CMK (cell line): ENCODE measurements around the gene PDE8B.
"Not testable (repeated sequence)": the region's sequence is repeated elsewhere in the genome, so short reads cannot be mapped to it uniquely, and the experiment has no call there.

ENCODE experiments used
- DNase-seq: peaks from one replicate; pipeline ENCODE4 v3.0.0-alpha.2; 2010; ENCODE audit warnings: low read depth

PDE8B gene

DNA sequence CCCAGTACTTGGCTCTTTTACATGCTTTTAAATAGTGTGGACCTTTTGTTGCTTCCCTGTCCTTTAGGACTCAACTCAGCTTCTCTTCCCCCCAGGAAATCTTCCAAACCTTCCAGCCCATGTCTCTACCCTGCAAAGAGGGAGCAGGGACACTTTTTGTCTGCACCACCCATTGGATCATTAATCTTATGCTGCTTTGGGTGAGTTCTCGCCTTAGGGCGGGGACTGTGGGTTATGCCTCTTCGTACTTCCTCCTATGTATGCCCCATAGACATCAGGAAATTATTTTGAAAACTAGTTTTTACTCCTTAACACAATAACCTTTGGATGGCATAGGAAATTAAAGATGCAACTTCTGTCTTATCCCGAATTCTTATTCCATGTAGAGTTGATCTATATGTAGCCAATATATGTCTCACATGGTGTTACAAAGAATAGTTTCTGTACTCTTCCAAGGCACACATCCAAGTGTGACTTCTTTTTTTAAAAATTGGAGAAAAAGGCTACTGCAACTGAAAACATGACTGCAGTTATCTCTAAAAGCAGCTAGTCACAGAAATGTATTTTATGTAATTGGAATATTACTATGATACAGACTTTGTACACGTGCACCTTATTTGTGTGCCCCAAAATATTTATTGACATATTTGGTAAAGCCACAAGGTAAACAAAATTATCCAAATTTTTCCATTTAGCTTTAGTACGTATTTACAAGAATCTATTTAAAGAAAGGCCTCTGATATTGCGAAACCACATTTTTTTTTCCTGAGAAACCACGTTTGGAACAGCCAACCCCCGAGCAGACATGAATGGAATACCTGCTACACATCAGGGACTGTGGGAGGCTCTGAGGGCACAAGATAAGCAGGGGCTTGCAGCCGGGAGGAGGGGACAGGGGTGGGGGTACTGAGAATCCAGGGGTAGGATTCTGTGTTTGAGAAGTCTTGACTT is 148.1 kb downstream of the PDE8B start:
- DNase-seq = no peak

DNA sequence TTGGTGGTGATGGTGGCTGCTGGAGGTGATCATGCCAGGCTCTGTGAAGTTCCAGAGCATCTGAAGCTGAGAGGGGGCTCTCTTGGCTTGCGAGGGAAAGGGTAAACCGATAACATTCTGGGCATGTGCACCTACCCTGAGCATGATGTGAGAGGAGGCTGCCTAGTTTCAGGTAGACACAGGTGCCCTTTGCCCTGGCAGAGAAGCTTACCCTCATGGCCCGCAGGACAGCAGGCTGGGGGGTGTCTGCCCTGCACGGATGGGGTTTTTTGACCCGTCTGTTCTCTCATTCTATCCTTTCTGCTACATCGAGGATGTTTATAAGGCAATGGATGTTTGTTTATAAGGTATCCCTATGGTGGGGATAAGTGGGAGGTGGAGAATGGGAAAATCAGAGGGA is 148.8 kb downstream of the PDE8B start:
- DNase-seq = no peak

DNA sequence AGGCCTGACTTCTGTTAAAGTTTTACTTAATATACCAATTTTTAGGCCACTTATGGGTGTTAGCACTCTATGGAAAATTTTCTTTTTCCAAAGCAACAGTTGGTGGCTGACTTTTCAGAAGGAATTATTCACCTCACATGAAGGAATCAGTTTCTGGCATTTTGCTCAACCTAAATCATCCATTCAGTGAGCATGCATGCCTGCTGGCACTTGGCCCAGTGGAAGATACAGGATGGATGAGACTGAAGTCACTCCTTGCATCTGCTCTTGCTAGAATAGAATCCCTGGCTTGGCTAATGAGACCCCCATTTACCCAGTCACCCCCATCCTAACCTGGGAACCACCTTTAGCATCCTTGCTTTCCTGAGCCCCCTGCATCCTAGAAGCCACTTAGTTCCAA is 149.9 kb downstream of the PDE8B start:
- DNase-seq = no peak

DNA sequence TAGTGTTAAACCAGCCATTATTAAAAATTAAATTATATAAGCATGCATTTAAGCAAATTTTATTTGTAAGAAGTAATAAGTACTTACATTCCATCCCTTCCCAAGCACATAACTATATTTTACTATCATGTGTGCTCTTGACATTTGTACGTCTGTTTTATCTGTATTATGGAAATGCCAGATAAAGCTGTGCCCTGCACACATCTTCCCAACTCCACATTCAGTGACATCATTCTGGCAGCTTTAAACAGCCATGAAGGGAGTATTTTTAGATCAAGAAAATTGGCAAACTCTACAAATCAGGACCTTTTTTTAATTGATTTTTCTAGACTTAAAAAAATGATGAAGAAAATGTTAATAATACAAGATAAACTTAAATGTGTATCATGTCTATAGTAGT is 150.5 kb downstream of the PDE8B start:
- no peak for DNase-seq

DNA sequence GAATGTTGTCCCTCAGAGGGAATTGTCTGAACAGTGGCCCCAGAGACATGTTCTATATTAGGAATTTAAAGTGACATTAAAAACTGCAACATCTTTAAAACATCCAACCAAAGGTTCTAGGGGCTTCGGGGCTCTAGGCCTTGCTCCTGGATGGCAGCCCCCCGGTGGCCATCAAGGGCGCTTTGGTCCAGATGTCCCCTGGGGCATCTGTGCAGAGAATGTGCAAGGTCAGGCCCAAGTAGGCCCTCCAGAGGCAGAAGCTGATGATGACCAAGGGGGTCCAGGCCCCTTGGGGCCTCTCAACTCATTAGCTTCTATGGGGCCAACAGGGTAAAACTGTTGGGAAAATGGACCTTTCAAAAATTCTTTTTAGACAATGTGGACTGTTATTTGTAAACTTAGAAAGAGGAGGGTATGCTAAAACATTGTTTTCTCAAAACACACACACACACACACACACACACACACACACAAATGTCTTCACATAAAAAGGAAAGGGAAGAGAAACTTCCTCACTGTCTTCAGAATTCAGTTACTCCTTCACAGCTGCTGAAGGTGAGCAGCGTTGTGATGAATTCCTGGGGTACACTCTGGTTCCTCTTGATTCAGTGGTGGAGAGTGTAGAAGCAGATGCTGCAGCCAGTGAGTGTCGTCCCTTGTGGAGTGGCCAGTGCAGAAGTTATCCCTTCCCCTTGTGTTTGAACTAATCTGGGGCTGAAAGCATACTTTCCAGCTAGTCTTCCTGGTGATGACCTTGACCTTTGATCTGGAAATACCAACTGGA is 156.4 kb downstream of the PDE8B start:
- no peak for DNase-seq

DNA sequence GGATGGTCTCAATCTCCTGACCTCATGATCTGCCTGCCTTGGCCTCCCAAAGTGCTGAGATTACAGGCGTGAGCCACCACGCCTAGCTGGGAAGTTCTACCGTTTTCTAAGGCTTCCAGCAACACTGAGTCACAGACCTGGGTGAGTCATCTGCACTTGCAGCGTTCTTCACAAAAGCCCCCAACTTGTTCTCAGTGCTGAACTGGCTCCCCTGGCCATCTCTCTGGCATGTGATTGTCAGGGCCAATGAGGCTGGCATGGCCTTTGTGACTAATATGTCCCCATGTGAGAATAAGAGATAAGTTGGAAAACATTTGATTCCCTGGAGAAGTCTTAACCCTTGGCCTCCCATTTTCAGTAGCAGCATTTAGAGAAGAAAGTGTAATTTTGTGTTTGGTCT is 157.3 kb downstream of the PDE8B start:
- DNase-seq = no peak

DNA sequence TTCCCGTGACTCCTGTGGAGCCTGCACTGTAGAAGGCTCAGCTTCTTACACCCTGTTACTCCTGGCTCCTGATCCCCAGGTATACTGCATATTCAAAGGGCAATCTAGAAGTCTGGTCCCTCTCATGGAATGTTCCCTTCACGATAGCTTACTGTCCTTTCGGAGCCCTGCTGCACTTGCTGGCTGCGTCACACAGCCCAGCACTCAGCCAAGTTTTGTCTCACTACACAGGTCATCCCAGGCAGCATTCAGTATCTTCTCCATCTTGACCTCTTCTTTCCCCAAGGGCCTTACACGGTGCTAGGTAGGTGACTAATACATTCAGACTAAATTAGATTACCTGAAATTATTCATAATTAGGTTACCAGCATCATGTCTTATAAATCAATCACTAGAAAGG is 157.9 kb downstream of the PDE8B start:
- DNase-seq = no peak

DNA sequence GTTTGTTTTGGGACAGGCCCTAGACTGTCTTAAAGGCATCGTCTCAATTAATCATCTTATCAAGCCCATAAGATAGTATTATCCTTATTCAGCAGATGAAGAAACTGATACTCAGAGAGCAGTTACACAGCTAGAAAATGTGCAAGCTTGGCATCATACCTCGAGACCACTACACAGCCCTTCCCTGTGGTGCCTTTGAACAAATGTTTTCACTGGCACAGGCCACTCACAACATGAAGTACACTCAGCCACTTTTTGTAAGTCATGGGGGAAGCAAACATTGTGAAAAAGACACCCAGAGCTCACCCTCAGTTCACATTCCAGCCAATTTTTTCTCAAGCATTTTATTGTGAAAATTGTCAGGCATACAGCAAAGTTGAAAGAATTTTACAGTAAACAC is 159.1 kb downstream of the PDE8B start:
- DNase-seq = no peak

DNA sequence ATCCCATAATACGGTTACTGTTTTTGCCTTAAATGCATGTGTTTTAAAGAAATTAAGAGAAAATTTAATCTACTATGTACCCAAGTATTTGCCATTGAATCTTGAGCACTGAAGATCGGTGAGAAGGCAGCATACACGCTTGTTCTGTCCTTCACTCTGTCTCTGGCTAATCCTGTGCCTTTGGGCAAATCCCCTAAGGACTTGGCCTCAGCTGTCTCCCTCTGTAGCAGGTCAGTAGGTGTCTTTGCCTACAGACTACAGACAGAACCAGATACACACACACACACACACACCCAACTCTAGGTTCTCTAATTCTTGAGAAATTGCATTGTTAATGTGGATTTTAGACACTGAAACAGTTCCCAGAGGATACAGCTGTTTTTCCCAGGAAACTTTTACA is 164.2 kb downstream of the PDE8B start:
- DNase-seq = no peak

DNA sequence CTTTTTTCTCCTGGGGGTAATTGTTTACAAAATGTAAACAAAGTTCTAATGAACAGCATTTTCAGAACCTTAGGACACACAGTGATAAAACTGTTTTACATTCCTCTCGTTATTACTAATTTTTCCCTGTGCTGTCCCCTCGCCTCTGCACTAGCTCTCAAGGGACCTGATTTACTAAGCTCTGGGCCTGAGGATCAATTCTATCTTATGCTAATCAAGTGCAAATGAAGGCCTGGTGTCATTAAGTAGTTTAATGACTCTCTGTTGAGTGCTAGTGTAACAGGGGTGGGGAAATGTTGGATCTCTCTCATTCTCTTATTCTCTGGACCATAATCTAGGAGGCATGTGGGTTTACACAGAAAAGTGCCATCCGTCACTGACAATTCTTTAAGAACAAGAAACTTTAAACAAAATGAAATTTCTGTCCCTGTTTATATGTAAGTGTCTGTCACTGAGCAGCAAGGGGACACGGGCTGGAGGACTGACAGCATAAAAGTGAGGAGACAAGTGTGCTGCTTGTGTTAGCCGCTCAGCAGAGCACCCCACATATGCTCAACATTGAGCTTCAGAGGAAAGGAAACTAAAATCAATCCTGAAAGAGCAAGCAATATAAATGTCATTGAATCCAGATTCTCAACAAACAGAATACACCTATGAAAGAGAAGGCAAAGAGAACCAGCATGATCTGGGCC is 166.3 kb downstream of the PDE8B start:
- DNase-seq = no peak

DNA sequence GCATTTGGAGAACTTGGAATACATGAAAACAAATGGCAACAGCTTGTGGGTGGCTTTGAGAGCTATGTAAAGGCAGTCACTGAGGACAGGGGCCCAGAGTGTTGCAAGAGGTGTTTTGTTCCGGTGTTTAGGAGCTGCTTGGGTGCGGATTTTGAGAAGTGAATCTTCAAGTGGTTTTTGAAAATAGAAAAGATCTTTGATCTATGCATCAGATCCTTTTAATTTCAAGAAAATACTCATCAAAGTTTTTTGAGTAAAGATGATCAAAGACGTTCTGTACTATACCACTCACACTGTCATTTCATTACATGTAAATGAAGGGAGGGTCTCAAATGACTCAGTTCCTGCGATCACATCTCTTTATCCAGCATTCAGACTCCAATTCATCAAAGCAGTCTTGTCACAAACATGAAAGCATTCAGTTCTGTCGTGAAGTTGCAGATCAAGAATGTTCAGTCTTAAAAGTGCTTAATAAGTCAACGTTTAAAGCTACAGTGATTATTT is 169.1 kb downstream of the PDE8B start:
- no peak for DNase-seq

DNA sequence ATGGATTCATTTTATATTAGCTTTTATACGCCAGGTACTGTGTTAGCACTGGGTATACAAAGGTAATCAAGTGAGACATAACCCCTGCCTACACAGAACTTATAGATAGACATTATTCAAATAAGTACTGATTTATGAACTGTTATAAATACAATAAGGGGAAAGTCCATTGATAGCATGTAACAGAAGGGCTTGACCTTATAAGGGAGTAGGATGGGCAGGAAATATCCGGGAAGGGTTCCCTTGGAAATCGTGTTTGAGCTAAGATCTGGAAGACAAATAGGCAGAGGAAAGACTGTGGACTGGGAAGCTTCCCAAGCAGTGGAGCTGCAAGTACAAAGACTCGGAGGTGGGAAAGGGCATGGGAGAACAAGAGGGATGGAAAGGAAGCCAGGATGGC is 170.2 kb downstream of the PDE8B start:
- no peak for DNase-seq

DNA sequence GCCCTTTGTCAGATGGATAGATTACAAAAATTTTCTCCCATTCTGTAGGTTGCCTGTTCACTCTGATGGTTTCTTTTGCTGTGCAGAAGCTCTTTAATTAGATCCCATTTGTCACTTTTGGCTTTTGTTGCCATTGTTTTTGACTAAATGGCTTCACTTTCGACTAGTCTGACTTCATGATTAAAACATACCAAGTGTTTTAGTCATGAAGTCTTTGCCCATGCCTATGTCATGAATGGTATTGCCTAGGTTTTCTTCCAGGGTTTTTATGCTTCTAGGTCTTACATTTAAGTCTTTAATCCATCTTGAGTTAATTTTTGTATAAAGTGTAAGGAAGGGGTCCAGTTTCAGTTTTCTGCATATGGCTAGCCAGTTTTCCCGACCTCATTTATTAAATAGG is 172.9 kb downstream of the PDE8B start:
- DNase-seq = not testable (repeated sequence)

DNA sequence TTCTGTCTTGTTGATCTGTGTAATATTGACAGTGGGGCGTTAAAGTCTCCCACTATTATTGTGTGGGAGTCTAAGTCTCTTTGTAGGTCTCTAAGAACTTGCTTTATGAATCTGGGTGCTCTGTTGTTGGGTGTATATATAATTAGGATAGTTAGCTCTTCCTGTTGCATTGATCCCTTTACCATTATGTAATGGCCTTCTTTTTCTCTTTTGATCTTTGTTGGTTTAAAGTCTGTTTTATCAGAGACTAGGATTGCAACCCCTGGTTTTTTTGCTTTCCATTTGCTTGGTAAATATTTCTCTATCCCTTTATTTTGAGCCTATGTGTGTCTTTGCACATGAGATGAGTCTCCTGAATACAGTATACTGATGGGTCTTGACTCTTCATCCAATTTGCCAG is 175.9 kb downstream of the PDE8B start:
- not testable (repeated sequence) for DNase-seq

DNA sequence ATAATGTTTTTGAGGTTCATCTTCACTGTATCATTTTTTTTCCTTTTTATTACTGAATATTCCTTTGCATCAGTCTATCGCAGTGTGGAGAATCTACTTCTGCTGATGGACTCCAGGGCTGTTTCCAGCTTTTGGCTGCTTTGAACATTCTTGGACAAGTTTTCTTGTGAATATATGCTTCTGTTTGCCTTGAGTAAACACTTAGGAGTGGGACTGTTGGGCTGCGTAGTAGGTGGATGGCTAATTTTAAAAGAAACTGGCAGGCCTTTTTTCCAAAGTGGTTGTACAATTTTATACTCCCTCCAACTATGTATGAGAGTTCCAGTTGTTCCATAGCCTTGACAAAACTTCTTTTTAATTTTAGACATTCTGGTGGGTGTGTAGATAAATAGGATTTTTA is 179.3 kb downstream of the PDE8B start:
- no peak for DNase-seq

DNA sequence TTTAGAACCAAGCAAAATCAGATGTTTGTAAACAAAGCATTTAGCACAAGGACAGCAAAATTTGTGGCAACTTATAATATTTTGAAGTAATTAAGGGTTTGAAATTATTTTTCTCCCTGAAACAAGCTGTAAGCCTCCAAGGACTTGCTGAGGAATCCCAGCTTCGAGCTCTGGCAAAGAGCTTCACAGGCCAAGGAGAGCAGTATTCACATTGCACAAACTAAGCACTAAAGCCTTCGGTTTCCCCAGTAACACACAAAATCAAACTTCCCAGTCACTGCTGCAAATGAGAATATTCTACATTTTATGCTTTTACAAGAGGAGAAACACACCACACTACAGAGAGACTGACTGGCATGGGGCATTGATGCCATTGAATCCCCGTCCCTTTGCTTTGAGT is 179.7 kb downstream of the PDE8B start:
- no peak for DNase-seq

DNA sequence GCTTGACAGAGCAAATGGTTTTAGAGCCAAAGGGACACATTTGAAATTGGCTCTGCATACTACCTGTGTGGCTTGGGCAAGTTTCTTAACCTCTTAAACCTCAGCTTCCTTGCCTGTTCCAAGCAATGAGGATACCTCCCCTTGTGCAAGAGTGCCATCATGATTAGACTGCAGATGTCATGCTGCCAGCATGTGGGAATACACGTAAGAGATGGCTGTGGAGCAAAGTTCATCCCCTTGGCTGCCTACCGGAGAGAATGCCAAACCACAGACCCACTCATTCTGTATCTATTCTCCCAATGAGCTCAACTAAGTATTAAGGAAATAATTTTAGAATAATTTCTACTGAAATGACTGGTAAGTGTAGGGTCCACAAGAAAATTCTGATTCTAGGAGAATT is 180.3 kb downstream of the PDE8B start:
- no peak for DNase-seq

DNA sequence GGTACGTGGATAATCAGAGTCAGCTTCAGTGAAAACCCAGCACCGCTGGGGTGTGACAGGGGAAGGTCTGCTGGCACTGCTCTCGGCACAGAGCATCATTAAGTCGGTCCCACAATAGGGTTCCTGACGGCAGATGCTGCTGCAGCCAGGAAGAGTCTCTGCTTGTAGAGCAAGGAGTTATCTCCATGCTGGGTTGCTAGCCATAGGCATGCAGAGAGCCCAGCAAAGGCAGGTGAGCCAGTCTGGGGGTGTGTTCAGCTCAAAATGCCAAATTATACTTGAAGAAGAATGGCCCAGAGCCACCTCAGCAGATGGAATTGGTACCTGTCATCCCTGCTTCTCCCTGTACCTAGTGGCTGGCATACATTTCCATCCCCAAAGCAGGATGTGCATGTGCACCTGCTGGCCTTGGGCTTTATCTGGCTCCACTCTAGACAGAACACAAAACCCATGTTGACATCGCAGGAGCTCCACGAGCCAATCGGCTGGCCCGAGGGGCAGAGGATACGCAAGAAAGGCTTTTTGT is 180.8 kb downstream of the PDE8B start:
- DNase-seq = no peak

DNA sequence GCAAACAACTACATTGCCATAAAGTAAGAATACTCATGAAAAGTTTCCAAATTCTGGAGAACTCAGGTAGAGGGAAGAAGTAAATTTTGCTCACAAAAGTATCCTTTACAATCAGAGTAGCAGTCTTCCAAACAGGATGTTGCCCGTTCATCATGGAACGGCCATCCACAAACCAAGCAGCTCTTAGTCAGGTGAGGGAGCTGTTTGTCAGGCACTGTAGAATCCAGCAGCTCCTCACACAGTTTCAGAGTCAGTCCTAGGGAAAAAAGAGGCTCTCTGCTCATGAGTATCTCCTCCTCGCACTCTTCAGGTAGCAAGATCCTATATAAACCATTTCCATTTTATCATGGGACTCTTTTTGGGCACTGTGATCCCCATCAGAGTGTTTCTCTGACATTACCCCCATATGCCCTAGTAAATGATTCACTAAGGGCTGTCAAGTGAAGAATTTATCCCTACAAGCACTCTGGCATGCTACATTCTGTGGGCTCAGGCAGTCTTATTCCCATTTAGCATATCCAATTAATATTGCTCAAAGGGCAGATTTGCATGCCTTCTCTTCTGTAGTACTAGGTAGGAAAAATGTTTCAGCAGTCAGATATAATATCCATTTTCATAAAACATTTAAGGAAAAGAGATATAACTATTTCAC is 183.7 kb downstream of the PDE8B start:
- DNase-seq = no peak

DNA sequence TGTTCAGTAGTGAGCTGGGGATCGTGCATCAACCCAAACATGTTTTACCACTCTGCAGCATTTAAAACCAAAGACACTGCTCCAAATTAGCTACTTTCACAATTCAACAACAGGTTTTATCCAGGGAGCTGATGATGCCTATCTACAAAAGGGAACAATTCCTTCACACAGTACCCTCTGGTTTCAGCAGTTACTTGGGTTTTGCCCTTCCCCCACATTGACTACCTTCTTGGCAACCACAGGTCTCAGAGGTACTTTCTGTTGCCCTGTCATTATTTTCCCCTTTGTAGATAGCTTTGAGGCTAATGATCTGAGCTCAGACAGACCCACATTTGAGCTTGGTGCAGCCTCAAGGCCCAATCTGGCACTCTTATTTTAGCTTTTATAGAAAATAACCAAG is 185.5 kb downstream of the PDE8B start:
- DNase-seq = no peak

DNA sequence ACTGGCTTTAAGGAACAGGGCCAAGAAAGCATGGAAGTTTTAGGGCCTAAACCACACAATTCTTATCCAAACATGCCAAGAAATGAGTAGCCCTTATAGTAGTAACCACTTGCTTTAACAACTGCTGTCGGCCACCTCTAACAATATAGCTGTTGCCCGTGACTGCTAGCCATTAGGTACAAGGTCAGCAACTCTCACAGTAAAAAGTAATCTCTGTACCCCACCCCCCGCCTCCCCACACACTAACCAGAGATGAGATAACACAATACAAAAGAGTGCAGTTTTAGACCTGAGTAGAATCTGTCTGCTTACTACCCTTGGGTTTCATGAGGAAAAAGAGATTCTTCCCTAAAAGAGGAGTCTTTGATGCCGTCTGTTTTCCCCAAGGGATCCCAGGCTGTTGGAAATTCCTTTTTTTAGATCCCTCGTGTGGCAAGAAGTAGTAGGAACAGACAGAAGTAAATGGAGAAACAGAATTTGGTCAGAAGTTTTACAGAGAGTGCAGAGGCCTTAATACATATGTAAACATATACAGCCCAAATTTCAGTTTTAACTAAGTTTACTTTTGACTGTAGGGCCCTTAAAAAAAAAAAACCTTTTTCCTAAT is 187.3 kb downstream of the PDE8B start:
- no peak for DNase-seq
